KBM-7 (cell line): Measurements from ENCODE around the gene CTSS.
A peak's percentile ranks its signal among the peaks of the same experiment; 100 is the strongest.
"Not testable (repeated sequence)": the region's sequence is repeated elsewhere in the genome, so short reads cannot be mapped to it uniquely, and the experiment has no call there.

Experiments used
- DNase-seq: peaks from one replicate; pipeline ENCODE4 v3.0.0-alpha.2; 2015
- in situ Hi-C: fragments of 300-500 bp; cut with MboI; formaldehyde crosslinking; loops from 2 replicates; pipeline ENCODE4 v1.14.3; 2020; ENCODE audit warnings: low sequenced_read_pairs, low pct_unique_long_range_greater_than_20kb, mixed read lengths

The CTSS gene

DNA sequence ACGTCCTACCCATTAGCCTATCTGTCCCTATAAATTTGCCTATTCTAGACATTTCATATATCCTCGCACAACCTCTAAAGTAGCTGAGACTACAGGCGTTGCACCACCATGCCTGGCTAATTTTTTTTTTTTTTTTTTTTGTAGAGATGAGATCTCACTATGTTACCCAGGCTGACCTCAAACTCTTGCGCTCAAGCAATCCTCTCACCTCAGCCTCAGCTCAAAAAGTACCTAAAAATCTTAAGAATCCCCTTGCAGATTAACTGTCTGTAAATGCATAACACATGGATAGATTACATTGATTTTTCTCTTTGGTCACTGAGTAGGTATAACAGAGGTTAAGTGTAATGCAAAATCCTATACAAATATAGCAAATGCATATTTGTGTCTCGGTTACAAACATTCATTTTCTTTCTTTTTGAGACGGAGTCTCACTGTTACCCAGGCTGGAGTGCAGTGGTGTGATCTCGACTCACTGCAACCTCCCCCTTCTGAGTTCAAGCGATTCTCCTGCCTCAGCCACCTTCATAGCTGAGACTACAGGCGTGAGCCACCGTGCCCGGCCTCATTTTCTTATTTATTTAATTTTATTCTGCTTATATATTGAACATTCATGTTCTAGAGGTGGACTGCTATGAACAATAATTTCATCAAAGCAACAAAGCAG lies 47.2 kb downstream of the CTSS start:
- no peak for DNase-seq
- in situ Hi-C loops: no loop called here

DNA sequence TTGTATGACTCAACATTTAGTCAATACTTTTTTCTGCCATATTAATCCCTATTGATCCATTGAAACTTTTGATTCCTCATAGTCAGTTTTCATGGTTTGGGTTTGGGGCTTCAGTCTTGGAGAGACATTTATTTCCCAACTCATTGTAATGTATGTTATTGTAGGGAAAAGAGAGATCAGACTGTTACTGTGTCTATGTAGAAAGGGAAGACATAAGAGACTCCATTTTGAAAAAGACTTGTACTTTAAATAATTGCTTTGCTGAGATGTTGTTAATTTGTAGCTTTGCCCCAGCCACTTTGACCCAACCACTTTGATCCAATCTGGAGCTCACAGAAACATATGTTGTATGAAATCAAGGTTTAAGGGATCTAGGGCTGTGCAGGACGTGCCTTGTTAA lies 56.5 kb downstream of the CTSS start:
- DNase-seq, in situ Hi-C loops: not testable (repeated sequence)

DNA sequence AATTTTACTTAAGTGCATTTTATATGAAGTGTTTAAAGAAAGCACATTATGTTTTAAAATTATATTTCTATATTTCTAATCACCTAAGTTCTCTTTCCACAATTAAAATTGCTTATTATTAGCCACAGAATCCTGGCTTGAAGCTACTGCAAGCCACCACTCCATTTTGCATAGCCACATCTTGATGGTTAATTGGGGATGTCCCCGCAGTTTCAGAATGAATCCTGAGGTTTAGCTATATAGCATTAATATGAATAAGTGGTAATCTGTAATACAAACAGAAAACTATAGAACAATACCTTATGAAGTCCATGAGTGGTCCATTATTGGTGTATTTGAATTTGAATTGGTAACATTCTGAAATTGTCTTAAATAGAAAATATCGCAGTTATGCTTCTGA lies 57.0 kb downstream of the CTSS start:
- in situ Hi-C loops: no loop called here
- no peak for DNase-seq

DNA sequence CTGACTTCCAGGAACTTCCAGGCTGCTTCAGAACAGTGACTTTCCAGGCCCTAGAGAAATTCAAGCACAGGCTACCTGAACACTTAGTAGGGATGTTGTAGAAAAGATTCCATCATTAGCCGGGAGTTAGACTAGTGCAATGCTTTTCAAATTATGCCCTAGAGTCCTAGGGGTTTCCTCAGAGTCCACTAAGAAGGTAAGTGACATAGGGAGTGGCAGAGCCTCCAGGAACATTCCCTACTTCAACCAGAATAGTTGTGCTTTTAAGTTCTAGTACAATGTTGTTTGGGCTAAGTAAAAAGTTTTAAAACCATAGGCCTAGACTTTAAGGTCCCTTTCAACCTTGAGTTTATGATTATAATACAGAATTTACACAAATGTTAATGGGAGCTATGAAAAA lies 59.5 kb downstream of the CTSS start:
- in situ Hi-C loops: no loop called here
- DNase-seq: no peak

DNA sequence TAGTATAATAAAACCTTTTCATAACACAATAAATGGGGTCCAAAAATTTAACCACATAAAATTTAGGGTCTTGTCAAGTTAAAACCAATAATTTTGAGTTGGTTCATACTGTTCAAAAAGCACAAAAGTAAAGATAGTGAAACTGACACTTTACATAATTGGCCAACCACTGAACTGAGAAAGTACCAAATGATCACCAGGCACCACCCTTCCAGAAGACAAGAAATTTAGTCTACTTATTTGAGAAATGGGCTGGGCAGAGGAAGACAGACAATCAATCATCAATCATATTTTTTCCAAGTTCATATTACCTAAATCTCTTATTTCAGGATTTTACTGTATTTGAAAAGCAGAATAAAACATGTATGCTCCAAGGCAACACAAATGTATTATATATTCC lies 62.2 kb downstream of the CTSS start:
- no peak for DNase-seq
- in situ Hi-C loops: no loop called here

DNA sequence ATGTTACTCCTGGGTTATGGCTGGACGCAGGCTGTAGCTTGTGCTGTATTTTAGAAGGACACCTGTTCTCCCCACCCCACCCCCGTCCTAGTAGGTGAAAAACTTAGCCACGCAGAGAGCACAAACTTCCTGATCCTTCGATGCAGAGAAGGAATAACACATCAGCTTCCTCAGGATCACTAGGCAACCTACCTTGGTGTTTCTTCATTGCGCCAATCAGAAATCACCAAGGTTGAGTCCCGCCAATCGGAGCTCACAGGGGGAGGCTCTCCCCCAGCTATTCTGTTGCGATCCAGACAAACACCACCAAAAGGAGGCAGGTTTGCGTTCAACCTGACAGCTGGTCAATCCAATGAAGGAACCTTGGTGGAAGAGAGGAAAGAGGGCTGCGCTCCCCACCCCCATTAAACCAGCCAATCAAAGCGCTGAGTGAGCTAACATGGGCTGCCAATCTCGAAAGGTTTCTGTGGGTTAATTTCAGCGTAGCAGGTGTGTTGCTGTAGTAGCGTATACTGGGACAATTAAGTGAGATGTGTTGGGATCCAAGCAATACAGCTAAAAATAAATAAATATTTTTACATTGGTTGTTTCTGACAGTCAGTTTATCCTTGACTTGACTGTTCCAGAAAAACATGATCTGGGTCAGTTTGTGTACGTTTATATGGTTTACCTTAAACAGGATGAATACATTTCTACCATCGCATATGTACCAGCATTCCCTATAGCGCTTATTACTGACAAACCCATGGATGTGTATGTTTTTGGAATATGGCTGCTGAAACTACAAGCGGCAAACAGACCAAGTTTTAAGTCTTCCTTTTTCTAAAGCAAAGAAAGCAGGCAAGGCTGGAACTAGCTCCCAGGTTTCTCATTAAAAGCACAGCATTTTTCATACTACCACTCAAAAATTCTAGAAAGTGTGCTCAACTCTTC lies 68.3 kb downstream of the CTSS start, which contains the start of gene GOLPH3L:
TSS of gene GOLPH3L (minus strand) at position 160 of the 933 bp plus-strand sequence. CDS start 2,316 bp downstream, outside the sequence.
- DNase-seq: peak; percentile 99
- in situ Hi-C loops: no loop called here

DNA sequence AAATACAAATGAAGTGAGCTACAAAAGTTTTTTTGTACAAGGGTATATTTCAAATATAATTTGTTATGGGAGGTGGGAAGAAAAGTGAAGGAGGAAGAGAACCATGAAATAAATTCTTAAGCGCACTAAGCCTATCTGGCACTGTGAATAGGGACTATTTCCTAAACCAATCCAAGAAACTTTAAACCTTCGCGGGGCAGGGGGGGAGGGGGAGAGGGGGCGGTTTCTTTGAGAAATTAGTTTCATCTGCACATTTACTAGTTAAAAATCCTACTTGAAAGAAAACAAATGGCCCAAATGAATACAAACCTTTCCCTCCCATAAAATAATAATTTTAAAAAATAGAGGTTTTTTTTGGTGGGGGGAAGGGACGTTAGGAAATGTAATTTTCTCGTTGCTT lies 69.0 kb downstream of the CTSS start:
- in situ Hi-C loops: no loop called here
- DNase-seq: no peak

DNA sequence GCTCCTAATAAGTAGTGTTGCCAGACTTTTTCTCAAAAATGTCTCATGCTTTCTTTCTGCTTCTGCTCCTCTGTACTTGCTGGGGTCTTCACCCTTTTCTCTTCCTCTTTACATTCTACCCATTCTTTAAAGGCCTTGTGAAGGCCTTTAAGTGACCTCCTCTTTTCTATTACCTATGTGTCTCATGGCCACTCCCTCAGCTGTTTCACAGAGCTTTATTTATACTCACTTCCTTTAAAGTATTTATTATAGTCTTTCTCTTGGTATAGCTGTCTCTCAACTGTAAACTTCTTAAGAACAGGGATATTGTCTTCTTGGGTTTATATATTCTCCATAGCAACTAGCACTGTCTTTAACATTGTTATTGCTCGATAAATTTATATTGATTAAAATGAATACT lies 69.4 kb downstream of the CTSS start:
- in situ Hi-C loops: no loop called here
- DNase-seq: peak; percentile 43

DNA sequence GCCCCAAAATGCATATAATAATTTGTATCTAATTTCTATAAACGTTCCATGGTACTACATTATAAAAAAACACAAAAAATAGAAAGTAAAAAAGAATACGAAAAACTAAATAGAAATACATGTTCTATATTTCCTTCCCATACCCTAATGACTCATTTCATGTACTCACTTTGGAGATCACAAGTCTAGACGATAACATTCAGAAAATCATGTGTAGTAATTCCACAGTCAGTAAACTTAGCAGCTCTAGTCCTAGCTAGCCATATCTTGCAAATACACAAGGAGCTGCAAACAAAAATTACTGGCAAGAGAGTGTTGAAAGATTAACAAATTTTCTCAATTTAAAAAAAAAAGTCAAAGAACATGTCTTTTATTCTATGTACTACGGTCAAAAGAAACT lies 70.0 kb downstream of the CTSS start:
- in situ Hi-C loops: no loop called here

DNA sequence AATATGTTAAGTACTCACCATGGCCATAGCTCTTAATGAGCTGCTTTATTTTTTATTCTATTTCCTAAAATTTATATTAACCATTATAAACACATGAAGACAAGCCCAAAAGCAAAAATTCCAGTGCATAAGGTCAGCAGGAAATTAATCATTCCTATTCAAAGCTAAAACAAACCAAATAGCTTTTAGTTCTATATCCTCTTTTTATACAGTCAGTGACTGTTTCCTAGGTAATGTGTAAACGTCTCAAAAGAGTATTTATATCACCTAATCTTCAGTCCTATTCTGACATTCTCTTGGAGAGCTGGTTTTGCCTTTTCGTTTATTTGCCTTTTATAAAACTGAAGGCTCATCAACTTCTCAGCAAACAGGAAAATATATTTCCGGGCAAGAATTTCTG lies 72.9 kb downstream of the CTSS start:
- DNase-seq: no peak
- in situ Hi-C loops: no loop called here

More for the DNA sequence above, 70.0 kb downstream of the CTSS start:
- DNase-seq: no peak

DNA sequence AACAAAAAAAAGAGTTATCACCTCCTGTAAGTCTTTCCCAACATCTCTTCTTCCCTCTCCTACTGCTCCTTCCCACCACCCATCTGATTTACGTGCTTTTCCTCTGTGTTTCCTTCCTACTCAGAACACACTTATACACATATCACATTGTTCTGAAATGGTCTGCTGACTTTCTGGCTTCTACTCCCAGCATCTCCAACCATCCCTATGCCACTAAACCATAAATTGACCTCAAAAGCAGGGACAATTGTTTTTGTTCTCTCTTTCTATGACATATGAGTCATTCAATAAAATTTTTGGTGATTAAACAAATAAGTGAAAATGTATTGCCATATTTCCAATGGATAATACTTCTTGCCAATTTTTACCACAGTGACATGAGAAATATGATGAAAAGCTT lies 76.8 kb downstream of the CTSS start:
- in situ Hi-C loops: no loop called here
- DNase-seq: no peak

DNA sequence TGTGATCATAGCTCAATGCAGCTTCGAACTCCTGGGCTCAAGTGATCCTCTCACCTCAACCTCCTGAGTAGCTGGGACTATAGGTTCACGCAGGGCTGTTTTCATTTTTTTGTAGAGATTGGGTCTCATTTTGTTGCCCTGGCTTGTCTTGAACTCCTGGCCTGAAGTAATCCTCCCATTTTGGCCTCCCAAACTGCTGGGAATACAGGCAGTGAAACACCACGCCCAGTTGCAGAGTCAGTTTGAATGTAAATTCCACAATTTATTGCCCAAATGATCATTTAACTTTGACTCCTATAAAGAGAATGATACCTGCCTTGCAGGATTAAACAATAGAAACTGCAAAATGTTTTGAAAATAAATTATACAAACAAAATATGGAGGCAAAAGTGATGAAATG lies 79.3 kb downstream of the CTSS start:
- DNase-seq: no peak
- in situ Hi-C loops: no loop called here

DNA sequence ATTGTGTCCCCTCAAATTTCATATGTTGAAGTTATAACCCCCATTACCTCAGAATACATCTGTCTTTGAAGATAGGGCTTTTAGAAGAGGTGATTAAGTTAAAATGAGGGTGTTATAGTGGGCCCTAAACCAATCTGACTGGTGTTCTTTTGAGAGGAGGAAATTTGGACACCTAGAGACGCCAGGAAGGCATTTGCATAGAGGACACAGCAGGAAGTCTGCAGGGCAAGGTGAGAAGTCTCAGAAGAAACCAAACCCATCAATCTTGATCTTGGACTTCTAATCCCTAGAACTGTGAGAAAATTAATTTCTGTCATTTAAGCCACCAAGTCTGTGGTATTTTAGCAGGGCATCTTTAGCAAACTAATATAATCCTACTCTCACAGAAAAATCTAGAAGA lies 81.7 kb downstream of the CTSS start:
- in situ Hi-C loops: no loop called here
- no peak for DNase-seq
